8988T (cell line): ENCODE measurements around the gene ZNF775.

Experiments used
- DNase-seq: peaks from one replicate; pipeline ENCODE4 v3.0.0; 2011

ZNF775 gene

GRCh38 chr7:150444674-150445365 is 65.7 kb downstream of the ZNF775 start:
- no peak for DNase-seq

DNA sequence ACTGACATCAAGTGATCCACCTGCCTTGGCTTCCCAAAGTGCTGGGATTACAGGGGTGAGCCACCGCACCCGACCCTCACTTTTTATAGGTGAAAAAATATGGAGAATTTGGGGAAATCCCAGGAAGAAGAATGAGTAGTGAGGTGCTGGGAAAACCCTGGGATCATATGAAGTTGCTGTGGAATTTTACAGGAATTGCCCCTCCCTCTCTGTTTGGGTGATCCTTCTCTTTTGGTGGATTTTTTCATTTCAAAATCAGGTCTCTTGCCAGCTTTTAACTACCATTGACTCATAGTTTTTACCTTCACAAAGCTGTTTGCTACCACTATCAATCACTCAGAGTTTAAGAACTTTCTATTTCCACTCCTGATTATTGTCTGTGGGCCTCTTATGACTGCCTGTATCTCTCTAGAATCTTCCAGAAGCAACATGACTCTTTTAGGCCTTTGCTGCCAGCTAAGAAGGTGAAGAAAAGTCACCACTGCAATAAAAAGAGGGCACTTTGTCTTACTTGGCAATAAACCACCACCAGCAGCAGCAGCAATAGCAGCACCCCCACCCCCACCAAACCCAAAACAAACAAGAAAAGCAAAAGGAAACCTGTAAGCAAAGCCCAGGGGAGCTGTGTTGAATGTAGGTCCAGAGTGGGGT is 67.3 kb downstream of the ZNF775 start:
- DNase-seq, result no peak
